GM21723 (cell line): ENCODE data around the gene LETMD1.
A peak's percentile ranks its signal among the peaks of the same experiment; 100 is the strongest.
"Not testable (repeated sequence)": the region's sequence is repeated elsewhere in the genome, so short reads cannot be mapped to it uniquely, and the experiment has no call there.

Experiments used
- ATAC-seq: cut with Tn5 transposase; IDR thresholded peaks from one replicate; pipeline ENCODE4 v1.9.1; 2021; ENCODE audit warnings: mild to moderate bottlenecking, moderate library complexity; ENCODE audit not compliant: unreplicated experiment

Gene LETMD1

DNA sequence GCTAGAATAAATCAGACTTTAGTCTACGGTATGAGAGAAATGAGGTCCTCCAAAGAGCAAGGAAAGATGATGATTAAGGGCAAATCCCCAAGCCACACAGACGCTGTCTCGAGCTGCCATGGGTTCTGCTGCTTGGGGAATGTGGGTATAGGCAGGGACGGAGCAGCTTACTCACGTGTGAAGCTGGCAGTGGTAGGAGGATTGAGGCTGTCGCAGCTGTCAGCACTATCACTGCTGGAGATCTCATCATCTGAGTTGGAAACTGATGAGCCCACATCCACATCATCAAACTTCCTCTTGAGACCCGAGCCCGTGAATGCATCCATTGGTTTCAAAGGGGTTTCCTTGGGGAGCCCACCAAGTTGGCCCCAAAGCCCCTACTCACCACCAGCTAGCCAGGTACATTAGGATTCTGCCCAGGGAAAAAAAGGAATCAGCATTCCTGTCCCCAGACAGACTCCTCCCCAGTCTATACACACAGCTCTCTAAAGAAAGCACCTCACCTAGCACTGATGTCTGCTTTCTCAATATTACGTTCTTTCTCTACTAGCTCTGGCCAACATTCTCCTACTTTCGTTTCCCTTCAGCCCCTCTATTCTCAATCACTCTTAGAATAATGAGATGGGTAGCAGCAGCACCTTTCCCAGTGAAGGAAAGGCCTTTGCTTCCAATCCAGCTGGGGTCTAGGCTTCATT is 28.3 kb downstream of the LETMD1 start:
- ATAC-seq, result no peak

DNA sequence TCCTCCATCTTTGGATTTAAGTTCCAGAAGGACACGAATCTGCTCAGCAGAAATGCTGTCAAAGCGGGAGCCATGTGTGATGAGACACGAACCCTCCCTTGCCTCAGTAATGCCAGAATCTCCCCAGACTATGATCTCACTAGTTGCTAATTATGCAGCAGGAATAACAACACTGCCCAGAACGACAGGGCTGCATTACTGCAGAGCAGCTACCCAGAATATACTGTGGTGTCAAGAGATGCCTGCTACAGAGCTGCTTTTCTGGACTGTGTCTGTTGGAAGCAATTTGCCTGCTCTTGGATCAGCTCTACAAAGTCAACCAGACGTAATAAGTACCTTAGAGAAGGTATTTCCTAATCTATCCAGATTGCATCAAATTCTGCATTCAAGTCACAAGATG is 29.8 kb downstream of the LETMD1 start:
- no peak for ATAC-seq

DNA sequence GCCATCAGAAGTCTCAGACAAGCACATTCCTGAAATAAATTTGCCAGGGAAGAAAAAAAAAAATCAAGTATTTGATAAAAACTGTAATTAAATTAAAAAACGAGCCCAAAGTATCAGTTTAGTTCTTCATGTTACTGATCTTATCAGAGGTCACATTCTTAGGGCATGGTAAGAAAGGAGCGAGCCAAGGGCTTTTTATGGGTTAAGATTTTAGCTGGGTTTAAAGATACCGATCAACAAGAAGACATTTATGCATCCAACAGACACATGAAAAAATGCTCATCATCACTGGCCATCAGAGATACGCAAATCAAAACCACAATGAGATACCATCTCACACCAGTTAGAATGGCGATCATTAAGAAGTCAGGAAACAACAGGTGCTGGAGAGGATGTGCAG is 30.2 kb downstream of the LETMD1 start:
- ATAC-seq, result not testable (repeated sequence)

DNA sequence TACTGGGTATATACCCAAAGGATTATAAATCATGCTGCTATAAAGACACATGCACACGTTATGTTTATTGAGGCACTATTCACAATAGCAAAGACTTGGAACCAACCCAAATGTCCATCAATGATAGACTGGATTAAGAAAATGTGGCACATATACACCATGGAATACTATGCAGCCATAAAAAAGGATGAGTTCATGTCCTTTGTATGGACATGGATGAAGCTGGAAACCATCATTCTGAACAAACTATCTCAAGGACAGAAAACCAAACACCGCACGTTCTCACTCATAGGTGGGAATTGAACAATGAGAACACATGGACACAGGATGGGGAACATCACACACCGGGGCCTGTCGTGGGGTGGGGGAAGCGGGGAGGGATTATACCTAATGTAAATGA is 30.7 kb downstream of the LETMD1 start:
- ATAC-seq, result not testable (repeated sequence)

DNA sequence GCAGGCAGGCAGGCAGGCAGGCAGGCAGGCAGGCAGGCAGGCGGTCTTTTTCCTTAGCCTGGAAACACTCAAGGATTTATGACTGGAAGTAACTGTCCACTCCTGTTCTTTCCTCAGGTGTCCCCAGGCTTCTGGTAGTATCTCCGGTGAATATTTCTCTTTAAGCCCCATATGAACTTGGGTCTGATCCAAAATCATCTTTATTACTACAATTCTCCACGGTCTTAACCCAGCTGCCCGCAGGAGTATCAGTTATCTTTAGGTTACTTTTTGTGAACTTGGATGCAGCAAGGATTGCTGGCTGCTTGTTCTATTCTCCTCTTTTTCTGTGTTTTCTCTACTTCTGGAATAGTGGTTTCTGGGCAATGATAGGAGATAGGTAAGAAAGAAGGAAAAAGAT is 32.0 kb downstream of the LETMD1 start:
- no peak for ATAC-seq

DNA sequence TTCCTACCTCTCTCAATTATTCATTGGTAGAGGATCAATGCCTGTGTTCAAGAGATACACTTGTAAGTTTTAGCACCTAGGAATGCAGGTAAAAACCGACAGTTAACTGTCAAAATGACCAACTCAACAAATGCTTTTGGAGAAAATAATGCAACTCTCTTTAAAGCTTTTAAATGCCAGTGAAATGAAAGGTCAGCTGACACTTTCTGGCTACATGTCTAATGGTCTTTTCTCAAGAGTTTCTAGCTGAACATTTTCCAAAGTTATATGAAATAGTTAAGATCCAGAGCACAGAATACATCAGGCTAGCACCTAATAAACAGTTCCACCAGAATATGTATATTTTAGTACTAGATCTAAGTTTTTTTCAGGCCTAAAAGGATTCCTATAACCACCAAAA is 33.3 kb downstream of the LETMD1 start:
- ATAC-seq, result no peak

DNA sequence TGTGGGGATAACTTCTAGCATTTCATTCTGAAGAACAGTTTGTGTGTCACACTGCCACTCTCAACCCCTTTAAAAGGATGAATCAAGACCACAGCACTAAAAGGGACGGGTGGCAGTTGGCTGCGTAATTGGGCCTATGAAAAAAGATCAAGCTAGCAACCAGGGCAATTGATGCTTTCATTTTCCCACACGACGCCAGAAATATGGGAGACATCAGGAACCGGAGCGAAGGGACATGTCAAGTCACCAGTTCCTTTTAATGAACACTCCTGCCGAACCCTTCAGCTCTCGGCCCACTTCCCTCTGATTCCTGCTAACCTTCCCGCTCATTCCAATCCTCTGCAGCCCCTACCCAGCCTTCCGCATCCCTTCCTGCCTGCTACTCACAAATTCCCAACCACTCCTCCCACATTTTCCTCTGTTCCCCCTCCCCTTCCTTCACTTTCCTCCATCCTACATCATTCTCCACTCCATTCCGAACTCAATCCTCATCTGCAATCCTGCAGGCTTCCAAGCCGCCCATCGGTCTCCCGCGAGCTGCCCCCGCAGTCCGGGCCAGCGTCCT is 34.5 kb downstream of the LETMD1 start:
- ATAC-seq, result no peak

DNA sequence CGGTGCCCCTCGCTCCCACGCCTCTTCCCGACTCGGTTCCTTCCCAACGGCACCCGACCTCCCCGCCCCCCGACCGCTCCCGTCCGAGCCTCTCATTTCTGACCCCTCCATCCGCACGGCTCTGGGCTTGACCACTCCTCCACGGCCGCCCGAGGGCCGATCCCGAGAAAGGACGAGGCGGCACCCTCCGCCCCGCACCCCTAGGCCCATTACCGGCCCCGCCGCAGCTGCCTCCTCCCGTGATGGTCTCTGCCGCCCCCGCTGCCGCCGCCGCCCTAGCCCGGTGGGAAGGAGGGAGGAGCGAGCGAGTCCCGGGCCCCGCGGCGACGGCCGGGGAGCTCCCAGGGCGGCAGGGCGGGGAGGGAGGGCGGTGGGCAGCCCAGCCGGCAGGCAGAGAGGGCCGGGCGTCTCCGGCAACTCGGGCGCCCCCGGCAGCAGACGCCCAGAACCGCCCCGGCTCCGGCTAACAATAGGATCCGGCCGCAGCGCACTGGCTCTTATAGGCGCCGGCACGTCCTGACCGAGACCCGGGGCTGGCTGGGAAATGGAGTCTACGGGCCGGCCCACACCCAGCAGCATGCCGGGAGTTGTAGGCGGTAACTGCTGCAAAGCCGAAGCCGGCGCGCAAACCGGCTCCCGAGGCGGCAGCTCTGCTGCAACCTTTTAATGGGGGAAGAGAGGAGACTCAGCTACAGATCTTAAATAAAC is 35.2 kb downstream of the LETMD1 start, which contains the start of gene CSRNP2:
Gene CSRNP2 (minus strand): TSS at position 471 of the 708 bp plus-strand sequence. CDS start 7,035 bp downstream, outside the sequence.
- peak; percentile 98 for ATAC-seq

DNA sequence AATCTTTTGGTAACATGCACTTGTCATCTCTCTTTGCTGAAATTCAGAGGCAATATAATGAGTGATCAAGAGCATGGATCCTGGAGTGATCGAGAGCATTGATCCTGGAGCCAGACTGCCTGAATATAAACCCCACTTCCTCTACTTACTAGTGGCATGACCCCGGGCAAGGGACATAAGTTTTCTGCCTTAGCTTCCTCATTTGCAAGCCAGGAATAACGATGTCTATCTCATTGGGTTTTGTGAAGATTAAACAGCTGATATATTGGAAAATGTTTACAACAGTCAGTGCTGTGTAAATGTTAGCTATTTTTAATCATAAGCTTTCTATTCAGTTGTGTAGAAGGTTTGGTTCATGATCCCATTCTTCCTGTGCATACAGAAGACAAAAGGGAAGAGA is 37.6 kb downstream of the LETMD1 start:
- no peak for ATAC-seq

DNA sequence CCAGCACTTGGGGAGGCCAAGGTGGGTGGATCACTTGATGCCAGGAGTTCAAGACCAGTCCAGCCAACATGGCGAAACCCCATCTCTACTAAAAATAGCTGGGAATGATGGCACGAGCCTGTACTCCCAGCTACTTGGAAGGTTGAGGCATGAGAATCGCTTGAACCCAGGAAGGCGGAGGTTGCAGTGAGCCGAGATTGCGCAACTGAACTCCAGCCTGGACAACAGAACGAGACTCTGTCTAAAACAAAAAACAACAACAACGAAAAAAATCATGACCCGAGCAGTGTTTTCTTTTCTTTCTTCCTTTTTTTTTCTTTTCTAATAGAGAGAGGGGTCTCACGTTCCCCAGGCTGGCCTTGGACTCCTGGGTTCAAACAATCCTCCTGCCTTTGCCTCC is 38.8 kb downstream of the LETMD1 start:
- no peak for ATAC-seq

DNA sequence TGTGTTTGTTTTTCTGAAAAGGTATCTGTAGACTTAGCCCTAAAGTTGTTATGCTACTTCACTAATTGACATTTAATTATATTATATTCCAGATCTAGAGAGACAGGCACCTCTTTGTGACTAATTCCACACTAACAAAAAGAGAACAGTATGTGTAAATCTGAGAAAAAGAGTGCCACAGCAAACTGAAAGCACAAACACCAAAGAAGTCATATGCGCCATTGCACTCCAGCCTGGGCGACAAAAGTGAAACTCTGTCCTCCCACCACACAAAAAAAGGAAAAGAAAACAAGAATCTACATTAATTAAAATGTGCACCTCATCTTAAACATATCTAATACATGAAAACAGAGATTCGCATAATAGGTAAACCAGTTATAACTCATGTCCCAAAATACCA is 39.7 kb downstream of the LETMD1 start:
- no peak for ATAC-seq

DNA sequence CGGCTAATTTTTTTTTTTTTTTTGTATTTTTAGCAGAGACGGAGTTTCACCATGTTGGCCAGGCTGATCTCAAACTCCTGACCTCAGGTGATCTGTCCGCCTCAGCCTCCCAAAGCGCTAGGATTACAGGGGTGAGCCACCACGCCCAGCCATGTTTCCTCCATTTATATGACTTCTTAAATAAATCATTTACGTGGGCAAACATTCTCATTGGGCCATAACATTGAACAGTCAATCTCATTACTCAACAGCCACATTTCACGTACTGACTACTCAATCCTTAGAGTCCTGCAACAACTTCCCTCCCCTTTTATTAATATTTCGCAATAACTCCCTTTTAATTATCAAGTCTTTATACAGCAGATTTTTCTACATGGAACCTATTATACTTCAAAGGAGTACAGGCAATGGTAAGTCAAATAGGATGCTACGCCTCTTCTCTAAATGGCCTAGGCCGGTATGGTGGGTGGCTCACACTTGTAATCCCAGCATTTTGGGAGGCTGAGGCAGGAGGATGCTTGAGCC is 42.6 kb downstream of the LETMD1 start:
- no peak for ATAC-seq

DNA sequence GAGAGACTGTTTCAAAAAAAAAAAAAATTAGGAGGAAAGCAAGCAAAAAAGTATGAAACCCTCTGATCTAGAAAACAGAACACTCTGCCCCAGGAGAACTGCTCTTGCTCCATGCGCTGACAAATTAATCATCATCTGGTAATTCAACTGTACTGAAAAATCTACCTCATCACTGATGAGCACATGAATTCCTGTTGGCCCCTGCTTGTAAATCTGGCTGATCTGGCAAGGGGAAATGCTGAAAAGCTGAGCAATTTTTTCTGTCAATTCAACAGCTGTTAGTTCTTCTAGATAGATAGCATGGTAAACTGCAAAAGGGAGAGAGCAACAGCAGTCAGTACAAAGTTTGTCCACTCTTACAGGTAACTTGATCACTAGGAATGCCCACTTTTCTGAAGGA is 50.5 kb downstream of the LETMD1 start:
- ATAC-seq, result no peak

DNA sequence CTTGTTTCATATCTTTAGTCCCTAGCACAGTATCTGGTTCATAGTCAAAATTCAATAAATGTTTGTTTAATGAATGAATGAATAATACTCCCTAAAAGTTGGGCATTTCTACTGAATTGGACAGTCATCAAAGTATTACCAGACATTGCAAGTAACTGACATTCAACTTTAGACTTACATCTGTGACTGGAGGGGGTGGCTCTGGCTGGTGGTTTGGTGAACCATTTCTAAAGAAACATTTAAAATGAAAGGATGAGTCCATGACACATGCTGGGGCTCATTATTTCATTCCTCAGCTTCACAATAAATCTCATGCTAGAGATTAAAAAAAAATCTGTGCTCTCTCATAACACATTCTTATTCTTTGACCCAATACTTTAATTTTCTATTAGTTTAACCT is 55.9 kb downstream of the LETMD1 start:
- no peak for ATAC-seq

DNA sequence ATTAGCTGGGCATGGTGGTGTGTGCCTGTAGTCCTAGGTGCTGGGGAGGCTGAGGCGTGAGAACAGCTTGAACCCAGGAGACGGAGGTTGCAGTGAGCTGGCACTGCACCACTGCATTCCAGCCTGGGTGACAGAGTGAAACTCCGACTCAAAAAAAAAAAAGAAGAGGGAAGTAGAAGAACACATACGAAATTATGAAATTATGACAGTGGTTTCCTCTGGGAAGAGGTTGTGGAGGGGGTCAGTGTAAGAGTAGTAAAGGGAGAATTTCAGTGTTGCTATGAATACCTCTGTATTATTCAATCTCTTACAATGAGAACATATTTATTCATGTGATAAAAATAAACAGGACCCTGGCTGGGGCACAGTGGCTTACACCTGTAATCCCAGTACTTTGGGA is 60.0 kb downstream of the LETMD1 start:
- ATAC-seq, result no peak
